OCI-LY7 (cell line): ENCODE results near the gene KRTAP2-2. TPM values are rescaled to one million over a fixed set of nuclear protein-coding genes. Genes with fewer than 3 reads are reported as not detected.
"Not testable (repeated sequence)": the region's sequence is repeated elsewhere in the genome, so short reads cannot be mapped to it uniquely, and the experiment has no call there.

Experiments used
- BruUV-seq: library from RNA; stranded (reverse); fragments of 400-500 nt; replicated peaks from 2 replicates; lab custom pipeline; 2021; lab: Mats Ljungman, UMichigan
- CTCF ChIA-PET: fragments of 300-600 bp; sonication (Branson Sonifier 250); formaldehyde crosslinking; loops from one replicate; lab custom pipeline; 2022; ENCODE audit warnings: antibody characterized with exemption; ENCODE audit not compliant: unreplicated experiment; lab: Charles Lee
- POLR2A ChIA-PET: fragments of 300-600 bp; sonication (Branson Sonifier 250); formaldehyde crosslinking; loops from one replicate; lab custom pipeline; 2022; ENCODE audit warnings: antibody characterized with exemption; lab: Charles Lee
- DNase-seq: peaks from one replicate; pipeline ENCODE4 v3.0.0-alpha.2; 2015; ENCODE audit warnings: low spot score
- H2AFZ ChIP-seq: fragments of 200-600 bp; sonication (generic), shearing (Covaris generic); 2 replicates; pipeline ENCODE4 v1.6.1; 2014; ENCODE audit warnings: mild to moderate bottlenecking, antibody characterized with exemption, low read length, moderate library complexity
- H3K27ac ChIP-seq: fragments of 200-600 bp; sonication (generic); 2 replicates; pipeline ENCODE4 v1.5.1; 2014; ENCODE audit warnings: mixed run types, low read depth, mild to moderate bottlenecking, moderate library complexity, low read length, inconsistent platforms; ENCODE audit not compliant: poor library complexity, severe bottlenecking
- H3K36me3 ChIP-seq: fragments of 200-600 bp; sonication (generic); 2 replicates; pipeline ENCODE4 v1.6.1; 2014; ENCODE audit warnings: mild to moderate bottlenecking, antibody characterized with exemption, low read length, moderate library complexity, mixed read lengths; ENCODE audit not compliant: insufficient read depth
- H3K4me1 ChIP-seq: fragments of 200-600 bp; sonication (generic); 2 replicates; pipeline ENCODE4 v1.5.1; 2014; ENCODE audit warnings: mild to moderate bottlenecking, low read length; ENCODE audit not compliant: insufficient read depth, poor library complexity, severe bottlenecking
- H3K4me2 ChIP-seq: fragments of 200-600 bp; sonication (generic); 2 replicates; pipeline ENCODE4 v1.6.1; 2014; ENCODE audit warnings: mild to moderate bottlenecking, low read length
- H3K4me3 ChIP-seq: fragments of 200-600 bp; sonication (generic); 2 replicates; pipeline ENCODE4 v1.5.1; 2014; ENCODE audit warnings: mild to moderate bottlenecking, low read depth, low read length; ENCODE audit not compliant: poor library complexity, severe bottlenecking
- H3K79me2 ChIP-seq: fragments of 200-600 bp; sonication (generic); 2 replicates; pipeline ENCODE4 v1.6.1; 2016; ENCODE audit warnings: low read depth, mild to moderate bottlenecking, low read length, moderate library complexity, mixed read lengths; ENCODE audit not compliant: insufficient read depth
- H3K9me2 ChIP-seq: fragments of 200-600 bp; sonication (generic); 2 replicates; pipeline ENCODE4 v1.6.1; 2016; ENCODE audit warnings: mild to moderate bottlenecking, low read length, mixed read lengths; ENCODE audit not compliant: insufficient read depth
- H3K9me3 ChIP-seq: fragments of 200-600 bp; sonication (generic); 2 replicates; pipeline ENCODE4 v1.6.1; 2014; ENCODE audit warnings: mild to moderate bottlenecking, mixed run types, low read length, mixed read lengths
- H4K20me1 ChIP-seq: fragments of 200-600 bp; sonication (generic); 2 replicates; pipeline ENCODE4 v1.6.1; 2014; ENCODE audit warnings: mild to moderate bottlenecking, antibody characterized with exemption, low read length, moderate library complexity, mixed read lengths; ENCODE audit not compliant: insufficient read depth
- EZH2phosphoT487 ChIP-seq: fragments of 200-600 bp; sonication (generic); IDR thresholded peaks from 2 replicates; pipeline ENCODE4 v1.6.1; 2018; ENCODE audit warnings: low read depth, borderline replicate concordance, mild to moderate bottlenecking, mixed run types, antibody characterized with exemption, low read length, moderate library complexity, mixed read lengths
- intact Hi-C: fragments of 100-400 bp; cut with micrococcal nuclease; formaldehyde crosslinking; loops from one replicate; pipeline ENCODE4 v1.10.0; 2022; ENCODE audit not compliant: unreplicated experiment
- total RNA-seq, 2 experiments: library from RNA; depleted of rRNA in 1 of 2; stranded (reverse); fragments of >200 nt in 1 of 2; shearing (Covaris generic) in 1 of 2; gene quantifications; 2 replicates each; pipeline ENCODE4 v1.2.3, GENCODE V29; 2014 to 2022
- TF ChIP-seq, protein P1 (sequence below): fragments of 200-600 bp; sonication (generic); conservative IDR thresholded peaks from 2 replicates; pipeline ENCODE4 v1.5.1; 2014; ENCODE audit warnings: mild to moderate bottlenecking, antibody characterized with exemption, low read length, moderate library complexity, mixed read lengths

Gene KRTAP2-2
- total RNA-seq, 2 experiments from 2014 or later: not detected

DNA sequence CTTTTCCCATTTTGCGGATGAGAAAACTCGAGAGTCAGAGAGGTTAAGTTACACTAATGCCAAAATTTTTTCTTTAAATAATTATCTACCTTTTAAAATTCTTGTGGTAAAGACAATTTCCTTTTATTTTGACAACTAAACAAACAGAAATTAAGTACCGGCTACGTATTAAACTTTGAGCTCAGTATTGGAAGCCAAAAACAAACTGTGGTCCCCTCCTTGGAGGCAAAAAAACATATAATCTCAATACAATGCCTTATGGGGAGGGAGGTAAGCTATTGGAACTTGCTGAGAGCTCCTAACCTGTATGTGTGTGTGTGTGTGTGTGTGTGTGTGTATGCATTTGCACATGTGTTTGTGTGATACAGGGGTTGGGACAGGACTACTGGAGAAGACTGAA is 8.4 kb upstream of the KRTAP2-2 start:
- Histone ChIP-seq H3K27ac (no peak overlapping the region), H3K4me3 (no peak overlapping the region), H3K9me3 (no peaks in the 10 kb centered on the region), H3K4me1 (no peaks in the 10 kb centered on the region), H2AFZ (no peak overlapping the region), H3K9me2 (no peaks in the 10 kb centered on the region), H3K79me2 (no peaks in the 10 kb centered on the region), H3K36me3 (no peaks in the 10 kb centered on the region), H4K20me1 (no peaks in the 10 kb centered on the region), H3K4me2 (no peak overlapping the region)
- ChIA-PET CTCF (no interaction called here), POLR2A (no interaction called here)
- intact Hi-C loops: no loop called here
- no peak for DNase-seq
- TF ChIP-seq EZH2phosphoT487: no peak
- TF ChIP-seq, protein P1, sequence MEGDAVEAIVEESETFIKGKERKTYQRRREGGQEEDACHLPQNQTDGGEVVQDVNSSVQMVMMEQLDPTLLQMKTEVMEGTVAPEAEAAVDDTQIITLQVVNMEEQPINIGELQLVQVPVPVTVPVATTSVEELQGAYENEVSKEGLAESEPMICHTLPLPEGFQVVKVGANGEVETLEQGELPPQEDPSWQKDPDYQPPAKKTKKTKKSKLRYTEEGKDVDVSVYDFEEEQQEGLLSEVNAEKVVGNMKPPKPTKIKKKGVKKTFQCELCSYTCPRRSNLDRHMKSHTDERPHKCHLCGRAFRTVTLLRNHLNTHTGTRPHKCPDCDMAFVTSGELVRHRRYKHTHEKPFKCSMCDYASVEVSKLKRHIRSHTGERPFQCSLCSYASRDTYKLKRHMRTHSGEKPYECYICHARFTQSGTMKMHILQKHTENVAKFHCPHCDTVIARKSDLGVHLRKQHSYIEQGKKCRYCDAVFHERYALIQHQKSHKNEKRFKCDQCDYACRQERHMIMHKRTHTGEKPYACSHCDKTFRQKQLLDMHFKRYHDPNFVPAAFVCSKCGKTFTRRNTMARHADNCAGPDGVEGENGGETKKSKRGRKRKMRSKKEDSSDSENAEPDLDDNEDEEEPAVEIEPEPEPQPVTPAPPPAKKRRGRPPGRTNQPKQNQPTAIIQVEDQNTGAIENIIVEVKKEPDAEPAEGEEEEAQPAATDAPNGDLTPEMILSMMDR: no peak
- BruUV-seq: no TSS peak

- CTCF ChIA-PET: interaction anchor here (0.6 kb wide), 1 partner anchor 116 kb away, joined by 3 read pairs; the partner anchor contains the start of gene KRTAP4-2
- intact Hi-C loops: no loop called here
Observed at GRCh38 chr17:41061964-41062363, 6.9 kb upstream of the KRTAP2-2 start.

GRCh38 chr17:41060052-41060604 is 5.1 kb upstream of the KRTAP2-2 start, which contains the start of gene KRTAP2-3:
Gene KRTAP2-3 (minus strand): TSS chr17:41060114. CDS start chr17:41060050, 64 bp downstream.
- Histone ChIP-seq H2AFZ (no peak within 1 kb of the TSS), H3K79me2 (no peaks in the 10 kb centered on the region), H3K9me3 (no peaks in the 10 kb centered on the region), H3K36me3 (no peaks in the 10 kb centered on the region), H3K27ac (no peak within 1 kb of the TSS), H3K4me1 (no peaks in the 10 kb centered on the region), H3K9me2 (no peaks in the 10 kb centered on the region), H4K20me1 (no peaks in the 10 kb centered on the region), H3K4me3 (no peak within 1 kb of the TSS), H3K4me2 (no peak within 1 kb of the TSS)
- TF ChIP-seq EZH2phosphoT487: no peak
- TF ChIP-seq, protein P1: no peak
- ChIA-PET POLR2A (no interaction called here), CTCF (no interaction called here)
- intact Hi-C loops: no loop called here
- BruUV-seq: no TSS peak
- DNase-seq: no peak

More at GRCh38 chr17:41061964-41062363, 6.9 kb upstream of the KRTAP2-2 start:
- H3K27ac ChIP-seq: no peak overlapping the region
- H3K79me2 ChIP-seq: no peaks in the 10 kb centered on the region
- H3K9me3 ChIP-seq: no peaks in the 10 kb centered on the region
- DNase-seq: no peak
- no peaks in the 10 kb centered on the region for H3K36me3 ChIP-seq
- no peaks in the 10 kb centered on the region for H3K4me1 ChIP-seq
- no peak overlapping the region for H3K4me3 ChIP-seq
- no peak overlapping the region for H3K4me2 ChIP-seq
- no peak for TF ChIP-seq EZH2phosphoT487
- TF ChIP-seq, protein P1: no peak
- no peak overlapping the region for H2AFZ ChIP-seq
- no peaks in the 10 kb centered on the region for H3K9me2 ChIP-seq
- POLR2A ChIA-PET: no interaction called here
- H4K20me1 ChIP-seq: no peaks in the 10 kb centered on the region
- BruUV-seq: no TSS peak

- H3K9me3 ChIP-seq, H3K79me2 ChIP-seq, BruUV-seq, CTCF ChIA-PET, H4K20me1 ChIP-seq, intact Hi-C loops, DNase-seq, H3K4me2 ChIP-seq, H2AFZ ChIP-seq, H3K9me2 ChIP-seq, H3K27ac ChIP-seq, H3K4me1 ChIP-seq, H3K4me3 ChIP-seq, H3K36me3 ChIP-seq: not testable (repeated sequence)
- POLR2A ChIA-PET: interaction anchor here (0.6 to 0.7 kb wide), 2 partner anchors 16 to 283 kb away, joined by 3 to 4 read pairs; no protein-coding TSS in a partner anchor
Observed at GRCh38 chr17:41059276-41060051, 4.4 kb upstream of the KRTAP2-2 start.
